K562 (cell line): ENCODE results near the gene GPX6. TPM values are rescaled to one million over a fixed set of nuclear protein-coding genes. Genes with fewer than 3 reads are reported as not detected.

Source experiments
- EHMT2 ChIP-seq: fragments of 450-650 bp; IDR thresholded peaks from 2 replicates; pipeline ENCODE4 v1.6.1; 2018; ENCODE audit warnings: antibody characterized with exemption
- RAD21 ChIP-seq, 2 experiments: fragments of 250-450 bp in 1 of 2; fragments of 450-650 bp in 1 of 2; sonication (Bioruptor Pico) in 1 of 2; formaldehyde crosslinking in 1 of 2; IDR thresholded peaks in 1 of 2; conservative IDR thresholded peaks in 1 of 2; 2 replicates each; pipeline versions ENCODE4 v1.4.0 to v1.8.0; 2020 to 2022; ENCODE audit warnings: mild to moderate bottlenecking in 2 of 2, moderate library complexity in 1 of 2
- RBM17 ChIP-seq: fragments of 200-400 bp; formaldehyde crosslinking; IDR thresholded peaks from 2 replicates; pipeline ENCODE4 v1.6.1; 2017; ENCODE audit warnings: low read depth, mild to moderate bottlenecking, low read length, borderline replicate concordance
- RBM39 ChIP-seq: fragments of 200-400 bp; formaldehyde crosslinking; optimal IDR thresholded peaks from 2 replicates; pipeline ENCODE3; 2018; ENCODE audit warnings: low read depth, low read length
- YY1 ChIP-seq, 3 experiments: IDR thresholded peaks; 2 replicates each; pipeline ENCODE4 v1.6.1; 2011; ENCODE audit warnings: low read length in 2 of 3, mild to moderate bottlenecking in 2 of 3, moderate library complexity in 2 of 3, borderline replicate concordance in 1 of 3, control low read depth in 1 of 3, low read depth in 1 of 3; ENCODE audit not compliant: insufficient read depth in 3 of 3, insufficient replicate concordance in 2 of 3, control insufficient read depth in 1 of 3, insufficient read length in 1 of 3; ENCODE audit errors: extremely low read depth in 1 of 3
- ZNF384 ChIP-seq: IDR thresholded peaks from 2 replicates; pipeline ENCODE4 v1.6.1; 2012; ENCODE audit warnings: low read depth, low read length, improper control_type of control experiment
- polyA plus RNA-seq, 8 experiments: library from polyadenylated mRNA; depleted of rRNA in 4 of 8; stranded (reverse) in 5 of 8; unstranded in 3 of 8; fragments of >200 nt; fragmentation: Nextera tagmentation in 2 of 8; fragmentation: Illumina TruSeq in 1 of 8; extraction: Ambion mirVana in 2 of 8; extraction: Trizol in 1 of 8; gene quantifications; 2 replicates each; pipeline versions ENCODE4 v1.2.1 to v1.2.3, GENCODE V29; 2011 to 2014; ENCODE audit warnings: inconsistent platforms in 1 of 8, missing spikeins in 1 of 8
- total RNA-seq, 7 experiments: library from RNA; depleted of rRNA in 6 of 7; stranded (reverse); fragments of >200 nt in 6 of 7; fragmentation: Illumina TruSeq in 2 of 7; extraction: Trizol in 2 of 7; gene quantifications; 2 replicates each; pipeline versions ENCODE4 v1.2.1 to v1.2.3, GENCODE V29; 2011 to 2021; ENCODE audit warnings: low replicate concordance in 1 of 7
- TF ChIP-seq, protein P1 (sequence below), 2 experiments: fragments of 450-650 bp in 1 of 2; sonication (generic) in 1 of 2; formaldehyde crosslinking in 1 of 2; IDR thresholded peaks; 2 replicates each; pipeline versions ENCODE4 v1.7.1 to v1.9.0; 2016 to 2022; ENCODE audit warnings: inconsistent platforms in 1 of 2, mild to moderate bottlenecking in 1 of 2, missing genetic modification reagents in 1 of 2
- TF ChIP-seq, protein P2 (sequence below): fragments of 450-650 bp; formaldehyde crosslinking; IDR thresholded peaks from 2 replicates; pipeline ENCODE4 v1.4.0; 2022; ENCODE audit warnings: mild to moderate bottlenecking, moderate library complexity
- TF ChIP-seq, protein P3 (sequence below): fragments of 450-650 bp; IDR thresholded peaks from 2 replicates; pipeline ENCODE4 v1.6.1; 2016; ENCODE audit warnings: antibody characterized with exemption

Gene GPX6
- total and polyA plus RNA-seq, 9 of the 15 experiments (the other 6 are each of a cell fraction or from before 2014, with no cell fraction given), result not detected

DNA sequence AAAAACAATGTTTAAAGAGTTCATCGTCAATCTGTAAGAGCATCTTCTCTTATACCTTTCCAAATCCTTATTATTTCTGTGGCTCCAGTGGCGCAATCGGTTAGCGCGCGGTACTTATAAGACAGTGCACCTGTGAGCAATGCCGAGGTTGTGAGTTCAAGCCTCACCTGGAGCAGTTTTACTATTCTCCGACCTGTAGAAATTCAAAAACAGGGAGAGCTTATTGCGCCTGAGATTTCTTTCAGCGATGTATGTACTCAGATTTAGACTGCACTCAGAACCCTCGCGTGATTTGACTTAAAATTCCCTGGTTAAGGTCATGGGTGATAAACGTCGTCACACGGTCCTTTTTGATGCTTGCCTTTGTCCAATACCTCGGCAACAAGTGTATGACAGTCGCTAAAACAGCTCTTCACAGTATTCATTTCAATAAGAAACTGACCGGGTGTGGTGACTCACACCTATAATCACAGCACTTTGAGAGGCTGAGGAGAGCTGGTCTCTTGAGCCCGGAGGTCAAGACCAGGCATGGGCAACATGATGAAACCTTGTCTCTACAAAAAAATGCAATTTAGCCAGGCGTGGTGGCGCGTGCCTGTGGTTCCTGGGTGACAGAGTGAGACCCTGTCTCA is 22.0 kb upstream of the GPX6 start (continued):
- TF ChIP-seq, protein P1, sequence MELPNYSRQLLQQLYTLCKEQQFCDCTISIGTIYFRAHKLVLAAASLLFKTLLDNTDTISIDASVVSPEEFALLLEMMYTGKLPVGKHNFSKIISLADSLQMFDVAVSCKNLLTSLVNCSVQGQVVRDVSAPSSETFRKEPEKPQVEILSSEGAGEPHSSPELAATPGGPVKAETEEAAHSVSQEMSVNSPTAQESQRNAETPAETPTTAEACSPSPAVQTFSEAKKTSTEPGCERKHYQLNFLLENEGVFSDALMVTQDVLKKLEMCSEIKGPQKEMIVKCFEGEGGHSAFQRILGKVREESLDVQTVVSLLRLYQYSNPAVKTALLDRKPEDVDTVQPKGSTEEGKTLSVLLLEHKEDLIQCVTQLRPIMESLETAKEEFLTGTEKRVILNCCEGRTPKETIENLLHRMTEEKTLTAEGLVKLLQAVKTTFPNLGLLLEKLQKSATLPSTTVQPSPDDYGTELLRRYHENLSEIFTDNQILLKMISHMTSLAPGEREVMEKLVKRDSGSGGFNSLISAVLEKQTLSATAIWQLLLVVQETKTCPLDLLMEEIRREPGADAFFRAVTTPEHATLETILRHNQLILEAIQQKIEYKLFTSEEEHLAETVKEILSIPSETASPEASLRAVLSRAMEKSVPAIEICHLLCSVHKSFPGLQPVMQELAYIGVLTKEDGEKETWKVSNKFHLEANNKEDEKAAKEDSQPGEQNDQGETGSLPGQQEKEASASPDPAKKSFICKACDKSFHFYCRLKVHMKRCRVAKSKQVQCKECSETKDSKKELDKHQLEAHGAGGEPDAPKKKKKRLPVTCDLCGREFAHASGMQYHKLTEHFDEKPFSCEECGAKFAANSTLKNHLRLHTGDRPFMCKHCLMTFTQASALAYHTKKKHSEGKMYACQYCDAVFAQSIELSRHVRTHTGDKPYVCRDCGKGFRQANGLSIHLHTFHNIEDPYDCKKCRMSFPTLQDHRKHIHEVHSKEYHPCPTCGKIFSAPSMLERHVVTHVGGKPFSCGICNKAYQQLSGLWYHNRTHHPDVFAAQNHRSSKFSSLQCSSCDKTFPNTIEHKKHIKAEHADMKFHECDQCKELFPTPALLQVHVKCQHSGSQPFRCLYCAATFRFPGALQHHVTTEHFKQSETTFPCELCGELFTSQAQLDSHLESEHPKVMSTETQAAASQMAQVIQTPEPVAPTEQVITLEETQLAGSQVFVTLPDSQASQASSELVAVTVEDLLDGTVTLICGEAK (IDR thresholded peaks at IDR 0.05), result no peak
- TF ChIP-seq, protein P1 (CRISPR knock-in tag; IDR thresholded peaks at IDR 0.05), result no peak
- no peak for TF ChIP-seq RAD21 (CRISPR knock-in tag; conservative IDR thresholded peaks at IDR 0.05 in 1 of 2, IDR thresholded peaks at IDR 0.05 in 1 of 2)
- TF ChIP-seq, protein P2, sequence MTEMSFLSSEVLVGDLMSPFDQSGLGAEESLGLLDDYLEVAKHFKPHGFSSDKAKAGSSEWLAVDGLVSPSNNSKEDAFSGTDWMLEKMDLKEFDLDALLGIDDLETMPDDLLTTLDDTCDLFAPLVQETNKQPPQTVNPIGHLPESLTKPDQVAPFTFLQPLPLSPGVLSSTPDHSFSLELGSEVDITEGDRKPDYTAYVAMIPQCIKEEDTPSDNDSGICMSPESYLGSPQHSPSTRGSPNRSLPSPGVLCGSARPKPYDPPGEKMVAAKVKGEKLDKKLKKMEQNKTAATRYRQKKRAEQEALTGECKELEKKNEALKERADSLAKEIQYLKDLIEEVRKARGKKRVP (CRISPR knock-in tag), result no peak
- no peak for TF ChIP-seq RBM17
- TF ChIP-seq ZNF384, result no peak
- TF ChIP-seq, protein P3, sequence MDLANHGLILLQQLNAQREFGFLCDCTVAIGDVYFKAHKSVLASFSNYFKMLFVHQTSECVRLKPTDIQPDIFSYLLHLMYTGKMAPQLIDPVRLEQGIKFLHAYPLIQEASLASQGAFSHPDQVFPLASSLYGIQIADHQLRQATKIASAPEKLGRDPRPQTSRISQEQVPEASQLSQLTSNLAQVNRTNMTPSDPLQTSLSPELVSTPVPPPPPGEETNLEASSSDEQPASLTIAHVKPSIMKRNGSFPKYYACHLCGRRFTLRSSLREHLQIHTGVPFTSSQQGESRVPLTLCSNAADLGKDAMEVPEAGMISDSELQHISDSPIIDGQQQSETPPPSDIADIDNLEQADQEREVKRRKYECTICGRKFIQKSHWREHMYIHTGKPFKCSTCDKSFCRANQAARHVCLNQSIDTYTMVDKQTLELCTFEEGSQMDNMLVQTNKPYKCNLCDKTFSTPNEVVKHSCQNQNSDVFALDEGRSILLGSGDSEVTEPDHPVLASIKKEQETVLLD, result no peak
- TF ChIP-seq EHMT2, result no peak
- no peak for TF ChIP-seq RBM39
- no peak for TF ChIP-seq YY1 (IDR thresholded peaks at IDR 0.05; ENCODE audit: borderline replicate concordance in 1 of 3, control insufficient read depth in 1 of 3, extremely low read depth in 1 of 3, insufficient read depth in 3 of 3, insufficient read length in 1 of 3, insufficient replicate concordance in 2 of 3, low read depth in 1 of 3, low read length in 2 of 3)
